NCI-H146 treated with DMSO at 0.1 percent for 48 hours (cell line): ENCODE measurements around the gene ANKRD1.

Experiments used
- DNase-seq: peaks from one replicate; lab custom pipeline; 2025; ENCODE audit not compliant: unreplicated experiment; lab: John Stamatoyannopoulos, UW

ANKRD1 gene

DNA sequence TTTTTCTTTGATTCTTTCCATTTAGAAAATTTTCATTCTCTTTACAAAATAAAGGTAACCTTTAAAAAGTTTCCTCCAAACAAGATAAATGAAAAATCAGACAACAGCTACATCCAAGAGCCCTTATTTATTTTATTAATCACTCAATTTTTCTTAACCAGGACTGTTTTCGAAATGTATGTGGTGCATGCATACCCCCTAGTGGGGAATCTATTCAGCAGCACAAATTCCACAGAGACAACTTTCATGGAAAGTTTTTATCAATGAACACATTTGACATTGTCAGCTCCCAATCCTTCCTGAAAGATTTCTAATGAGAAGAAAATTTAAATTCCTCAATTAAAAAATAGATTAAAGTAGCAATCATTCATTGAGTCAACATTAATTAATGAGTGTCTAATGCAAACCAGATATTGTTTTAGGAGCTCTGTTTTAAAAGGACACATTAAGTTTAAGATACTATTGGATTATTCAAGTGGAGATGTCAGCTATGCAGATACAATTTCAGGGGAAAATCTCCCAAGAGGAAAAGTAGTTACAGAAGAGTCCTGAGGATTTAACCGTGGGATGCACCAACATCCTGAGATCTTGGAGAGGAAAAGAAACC is 57.9 kb downstream of the ANKRD1 start:
- DNase-seq = no peak
